ENCODE measurements around the gene NCOA5. TPM values are rescaled to one million over a fixed set of nuclear protein-coding genes. Genes with fewer than 3 reads are reported as not detected.

NCOA5 gene
- total RNA-seq, 1 donor from 2014 or later, result 40.2 TPM

GRCh38 chr20:46128310-46129151 lies 38.8 kb upstream of the NCOA5 start:
- Mint-ChIP-seq H3K27me3 (ENCODE audit: low read depth) (peaks cover 61% of the 10 kb centered on the region), H3K27ac (no peak overlapping the region), H3K36me3 (no peaks in the 10 kb centered on the region), H3K9me3 (no peaks in the 10 kb centered on the region), H3K4me3 (no peak overlapping the region), H3K4me1 (no peaks in the 10 kb centered on the region)
- peak; percentile 61 for TF ChIP-seq CTCF (IDR thresholded peaks at IDR 0.05; ENCODE audit: unreplicated experiment)
- DNase-seq (ENCODE audit: low spot score in 2 of 2, unreplicated experiment in 2 of 2), result peak in 1 of 2 experiments; percentile 49

GRCh38 chr20:46127396-46128010 lies 37.7 kb upstream of the NCOA5 start:
- peaks cover 54% of the 10 kb centered on the region for H3K27me3 Mint-ChIP-seq (ENCODE audit: low read depth)
- no peak for DNase-seq (ENCODE audit: low spot score in 2 of 2, unreplicated experiment in 2 of 2)
- no peak overlapping the region for H3K4me3 Mint-ChIP-seq
- no peaks in the 10 kb centered on the region for H3K4me1 Mint-ChIP-seq
- no peaks in the 10 kb centered on the region for H3K36me3 Mint-ChIP-seq
- TF ChIP-seq CTCF (IDR thresholded peaks at IDR 0.05; ENCODE audit: unreplicated experiment), result no peak
- no peaks in the 10 kb centered on the region for H3K9me3 Mint-ChIP-seq
- H3K27ac Mint-ChIP-seq, result no peak overlapping the region

- no peak for TF ChIP-seq CTCF (IDR thresholded peaks at IDR 0.05; ENCODE audit: unreplicated experiment)
- DNase-seq (ENCODE audit: low spot score in 2 of 2, unreplicated experiment in 2 of 2), result no peak
- Mint-ChIP-seq H3K36me3 (no peaks in the 10 kb centered on the region), H3K9me3 (no peaks in the 10 kb centered on the region), H3K27me3 (ENCODE audit: low read depth) (peaks cover 45% of the 10 kb centered on the region), H3K4me3 (no peak overlapping the region), H3K27ac (no peak overlapping the region), H3K4me1 (no peaks in the 10 kb centered on the region)
Observed at GRCh38 chr20:46126440-46127056, 36.8 kb upstream of the NCOA5 start.

- H3K27ac Mint-ChIP-seq, result no peak overlapping the region
- peaks cover 22% of the 10 kb centered on the region for H3K27me3 Mint-ChIP-seq (ENCODE audit: low read depth)
- TF ChIP-seq CTCF (IDR thresholded peaks at IDR 0.05; ENCODE audit: unreplicated experiment), result no peak
- no peaks in the 10 kb centered on the region for H3K4me1 Mint-ChIP-seq
- H3K9me3 Mint-ChIP-seq, result no peaks in the 10 kb centered on the region
- no peak for DNase-seq (ENCODE audit: low spot score in 2 of 2, unreplicated experiment in 2 of 2)
- H3K4me3 Mint-ChIP-seq, result no peak overlapping the region
- no peaks in the 10 kb centered on the region for H3K36me3 Mint-ChIP-seq
Observed at GRCh38 chr20:46123482-46124245, 33.9 kb upstream of the NCOA5 start.
